ENCODE data around the gene PTGDS.
A peak's percentile ranks its signal among the peaks of the same experiment; 100 is the strongest.

PTGDS gene

DNA sequence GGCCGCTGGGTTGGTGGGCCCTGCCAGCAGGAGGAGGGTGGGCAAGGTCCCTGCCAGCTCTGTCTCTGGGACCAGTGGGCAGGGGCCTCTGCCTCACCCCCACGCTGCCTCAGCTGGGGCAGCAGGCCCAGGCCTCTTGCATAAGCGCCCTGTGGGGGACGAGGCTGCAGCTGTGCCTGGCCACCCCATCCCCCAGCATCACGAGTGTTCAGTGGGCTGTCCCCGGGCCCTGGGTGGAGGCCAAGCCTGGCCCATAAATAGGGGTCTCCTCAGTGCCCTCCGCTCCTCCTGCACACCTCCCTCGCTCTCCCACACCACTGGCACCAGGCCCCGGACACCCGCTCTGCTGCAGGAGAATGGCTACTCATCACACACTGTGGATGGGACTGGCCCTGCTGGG is at the start of gene PTGDS:
Gene PTGDS, plus strand, starts transcription at position 282 of the 400 bp plus-strand sequence. Its CDS starts 75 bp downstream, at position 357.
- no peak for DNase-seq (ENCODE audit: low read depth)

DNA sequence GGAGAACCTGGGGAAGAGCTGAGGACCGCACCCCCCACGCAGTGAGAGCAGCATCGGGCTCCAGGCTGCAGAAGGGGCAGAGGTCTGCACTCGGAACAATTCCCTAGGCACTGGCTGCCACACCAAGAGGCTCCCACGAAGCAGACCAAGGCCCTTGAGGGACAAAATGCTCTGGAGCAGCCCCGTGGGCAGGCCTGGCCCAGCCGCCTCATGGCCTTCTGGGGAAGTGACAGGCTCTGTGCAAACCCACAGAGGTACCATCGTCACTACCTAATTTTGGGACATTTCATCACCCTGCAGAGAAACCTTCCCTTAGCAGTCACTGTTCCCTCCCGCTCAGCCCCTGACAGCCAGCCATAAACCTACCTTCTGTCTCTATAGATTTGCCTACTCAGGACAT is 48.7 kb upstream of the PTGDS start:
- no peak for DNase-seq (ENCODE audit: low read depth)

DNA sequence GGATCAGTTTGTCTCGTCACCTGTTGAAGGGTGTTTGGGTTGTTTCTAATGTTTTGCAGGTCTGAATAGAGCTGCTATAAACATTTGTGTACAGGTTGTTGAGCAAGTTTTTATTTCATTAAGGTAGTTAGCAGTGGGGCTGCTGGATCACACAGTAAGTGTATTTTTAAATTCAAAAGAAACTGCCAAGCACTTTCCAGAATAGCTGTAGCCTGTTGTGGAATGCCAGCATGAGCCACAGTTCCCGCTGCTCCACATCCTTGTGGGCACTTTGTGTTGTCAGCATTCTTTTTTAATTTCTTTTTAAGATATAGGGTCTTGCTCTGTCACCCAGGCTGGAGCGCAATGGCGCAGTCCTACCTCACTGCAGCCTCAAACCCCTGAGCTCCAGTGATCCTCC is 47.3 kb upstream of the PTGDS start:
- no peak for DNase-seq (ENCODE audit: low read depth)

DNA sequence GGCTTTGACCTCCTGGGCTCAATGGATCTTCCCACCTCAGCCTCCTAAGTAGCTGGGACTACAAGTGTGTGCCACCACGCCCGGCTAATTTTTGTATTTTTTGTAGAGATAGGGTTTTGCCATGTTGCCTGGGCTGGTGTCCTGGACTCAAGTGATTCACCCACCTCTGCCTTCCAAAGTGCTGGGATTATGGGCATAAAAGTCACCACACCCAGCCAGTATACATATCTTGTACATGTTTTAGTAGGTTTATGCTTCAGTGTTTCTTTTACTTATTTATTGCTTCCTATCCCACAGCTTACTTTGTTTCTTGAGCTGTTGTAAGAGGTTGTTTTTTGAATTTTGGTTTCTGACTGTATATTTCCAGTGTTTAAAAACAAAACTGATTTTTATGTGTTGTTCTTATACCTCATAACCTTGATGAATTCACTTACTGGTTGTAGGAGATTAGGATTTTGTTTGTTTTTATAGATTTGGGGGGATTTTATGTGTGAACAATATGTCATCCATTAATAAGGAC is 45.6 kb upstream of the PTGDS start:
- DNase-seq (ENCODE audit: low read depth) = no peak

DNA sequence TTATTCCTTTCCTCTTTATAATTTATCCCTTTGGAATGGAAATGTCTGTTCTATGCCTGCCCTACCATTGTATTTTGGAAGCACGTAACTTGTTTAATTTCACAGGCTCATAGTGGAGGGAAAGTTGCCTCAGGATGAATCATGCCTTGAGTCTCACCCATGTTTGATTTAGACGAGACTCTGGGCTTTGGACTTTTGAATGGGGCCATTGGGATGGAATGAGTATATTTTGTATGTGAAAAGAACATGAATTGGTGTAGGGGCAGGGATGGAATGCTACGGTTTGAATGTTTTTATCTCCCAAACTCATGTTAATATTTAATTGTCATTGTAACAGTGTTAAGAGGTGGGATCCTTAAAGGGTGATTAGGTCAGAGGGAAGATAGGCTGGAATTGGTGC is 43.0 kb upstream of the PTGDS start:
- no peak for DNase-seq (ENCODE audit: low read depth)

DNA sequence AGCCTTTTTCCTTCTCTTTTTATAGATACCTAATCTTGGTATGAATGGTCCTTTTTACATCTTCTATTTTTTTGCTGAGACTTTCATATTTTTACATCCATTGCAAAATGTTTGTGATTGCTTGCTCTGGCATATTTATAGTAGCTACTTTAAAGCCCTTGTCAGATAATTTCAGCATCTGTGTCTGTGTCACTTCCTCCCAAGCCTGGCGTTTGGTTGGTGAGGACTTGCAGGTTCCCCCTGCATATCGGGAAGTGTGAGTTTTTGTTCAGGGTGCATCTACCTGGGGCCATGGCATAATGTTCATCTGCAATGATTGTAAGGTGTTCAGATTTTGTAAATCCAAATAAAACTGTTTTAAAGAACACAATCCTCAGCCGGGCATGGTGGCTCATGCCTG is 41.7 kb upstream of the PTGDS start:
- DNase-seq (ENCODE audit: low read depth) = no peak

DNA sequence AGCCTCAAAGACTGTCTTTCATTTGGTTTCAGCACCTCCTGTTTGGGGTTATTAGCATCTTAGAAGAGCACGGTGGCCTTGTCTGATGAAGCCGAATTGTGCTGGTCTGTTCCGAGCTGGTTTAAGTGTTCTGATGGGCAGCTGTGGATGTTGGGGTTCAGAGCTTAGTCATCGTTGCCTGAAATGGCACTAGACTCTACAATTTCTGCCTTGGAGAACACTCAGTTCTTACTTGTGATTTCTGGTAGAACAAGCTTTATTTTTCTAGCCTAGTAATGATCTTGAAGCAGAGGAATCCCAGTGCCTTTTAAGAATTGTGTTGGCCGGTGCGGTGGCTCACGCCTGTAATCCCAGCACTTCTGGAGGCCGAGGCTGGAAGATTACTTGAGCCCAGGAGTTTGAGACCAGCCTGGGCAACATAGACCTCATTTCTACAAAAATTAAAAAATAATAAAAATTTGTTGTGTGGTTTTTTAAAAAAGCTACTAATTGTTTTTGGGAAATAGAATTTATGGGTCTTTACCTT is 40.6 kb upstream of the PTGDS start:
- no peak for DNase-seq (ENCODE audit: low read depth)

DNA sequence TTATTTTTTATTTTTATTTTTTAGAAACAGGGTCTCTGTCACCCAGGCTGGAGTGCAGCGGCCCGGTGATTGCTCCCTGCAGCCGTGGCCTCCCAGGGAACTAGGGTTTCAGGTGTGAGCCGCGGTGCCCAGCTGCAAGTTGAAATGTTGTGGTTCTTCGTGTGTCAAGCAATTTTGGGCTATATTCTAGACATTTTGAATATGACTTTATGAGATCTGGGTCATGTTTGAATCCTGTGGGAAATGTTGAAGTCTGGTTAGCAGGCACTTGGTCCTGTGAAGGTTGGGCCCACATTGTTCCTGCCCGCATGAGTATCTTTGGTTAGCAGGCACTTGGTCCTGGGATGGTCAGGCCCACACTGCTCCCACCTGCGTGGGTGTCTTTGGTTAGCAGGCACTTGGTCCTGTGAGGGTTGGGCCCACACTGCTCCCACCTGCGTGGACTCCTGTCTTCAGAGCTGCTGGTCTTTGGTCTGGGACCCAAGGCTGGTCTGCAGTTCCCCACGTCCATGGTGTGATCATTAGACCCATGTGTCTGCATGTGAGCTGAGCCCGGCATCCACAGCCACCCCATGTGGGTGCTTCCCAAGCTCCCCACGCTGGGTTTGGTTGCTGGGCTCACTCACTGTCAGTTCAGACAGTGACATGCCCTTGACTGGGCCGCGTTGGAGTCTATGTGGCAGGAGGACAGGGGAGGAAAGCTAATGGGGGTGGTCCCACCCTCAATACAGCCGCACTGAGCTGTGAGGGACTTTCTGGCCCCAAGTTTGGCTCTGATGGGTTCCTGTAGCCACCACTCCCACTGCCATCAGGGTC is 39.9 kb upstream of the PTGDS start:
- no peak for DNase-seq (ENCODE audit: low read depth)

DNA sequence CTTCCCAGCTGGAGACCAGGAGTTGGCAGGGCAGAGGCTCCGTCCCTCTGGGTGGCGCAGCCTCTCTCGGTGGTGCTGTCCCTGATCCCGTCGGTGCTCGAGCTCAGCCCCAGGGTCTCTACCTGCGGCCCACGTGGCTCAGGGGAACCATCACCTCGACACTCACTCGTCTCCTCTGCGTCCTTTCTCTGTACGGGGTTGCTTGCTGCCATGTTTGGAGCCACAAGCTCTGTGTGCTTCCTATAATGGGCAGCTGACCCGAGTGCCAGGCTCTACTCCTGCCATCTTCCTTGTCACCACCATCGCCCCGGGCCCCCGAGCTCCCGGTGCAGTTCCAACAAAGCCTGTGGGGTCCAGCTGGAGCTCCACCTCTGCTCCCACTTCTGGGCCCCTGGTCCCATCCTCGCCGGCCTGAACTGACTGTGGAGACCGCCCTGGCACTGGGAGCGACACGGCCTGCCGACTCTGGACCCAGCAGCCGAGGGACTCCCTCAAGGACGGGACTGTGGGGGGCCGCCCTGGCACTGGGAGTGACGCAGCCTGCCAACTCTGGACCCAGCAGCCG is 37.8 kb upstream of the PTGDS start:
- DNase-seq (ENCODE audit: low read depth) = no peak

DNA sequence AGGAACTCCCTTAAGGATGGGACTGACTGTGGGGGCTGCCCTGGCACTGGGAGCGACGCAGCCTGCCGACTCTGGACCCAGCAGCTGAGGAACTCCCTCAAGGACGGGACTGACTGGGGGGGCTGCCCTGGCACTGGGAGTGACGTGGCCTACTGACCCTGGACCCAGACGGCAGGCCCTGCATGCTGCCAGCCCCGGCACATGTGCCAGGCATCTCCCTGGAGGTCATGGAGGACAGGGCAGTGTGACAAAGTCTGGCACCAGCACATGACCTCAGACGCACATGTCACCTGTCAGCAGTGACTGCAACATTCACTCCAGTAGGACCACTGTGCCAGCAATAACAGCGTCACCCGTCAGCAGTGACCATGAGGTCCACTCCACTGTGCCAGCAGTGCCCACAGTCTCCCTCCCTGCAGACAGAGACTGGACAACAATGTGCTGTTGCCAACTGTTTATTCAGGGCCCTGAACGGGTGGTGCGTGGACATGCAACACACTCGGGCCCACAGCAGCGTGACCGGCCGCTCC is 37.2 kb upstream of the PTGDS start:
- no peak for DNase-seq (ENCODE audit: low read depth)

DNA sequence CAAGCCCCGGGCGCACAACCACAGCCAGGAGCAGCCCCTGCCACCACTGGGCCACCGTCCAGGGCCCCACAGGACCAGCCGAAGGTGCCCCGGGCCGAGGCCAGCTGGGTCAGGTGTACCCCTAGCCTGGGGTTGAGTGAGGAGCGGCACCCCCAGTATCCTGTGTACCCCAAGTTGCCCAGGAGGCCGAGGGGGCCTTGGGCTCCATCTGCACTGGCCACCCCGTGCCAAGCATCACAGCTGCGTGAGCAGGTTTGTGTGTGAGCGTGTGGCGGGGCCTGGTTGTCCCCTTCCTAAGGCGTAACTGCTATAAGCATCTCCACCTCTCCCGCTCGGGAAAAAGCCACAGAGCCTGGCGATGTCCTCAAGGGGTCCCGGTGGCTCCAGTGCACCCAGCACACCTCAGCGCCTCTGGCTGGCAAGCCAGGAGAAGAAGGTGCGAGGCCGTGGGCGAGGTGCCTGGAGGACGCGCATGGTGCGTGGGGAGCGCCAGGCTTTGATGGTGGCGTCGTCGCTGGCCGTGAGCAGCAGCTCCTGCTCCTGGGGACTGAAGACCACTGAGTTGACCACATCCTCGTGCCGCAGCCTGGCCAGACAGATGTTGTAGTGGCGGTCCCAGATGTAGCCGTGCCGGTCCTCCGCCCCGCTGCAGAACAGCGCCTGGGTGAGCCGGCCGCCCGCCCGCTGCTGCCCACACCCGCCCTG is 36.6 kb upstream of the PTGDS start:
- DNase-seq (ENCODE audit: low read depth) = no peak

DNA sequence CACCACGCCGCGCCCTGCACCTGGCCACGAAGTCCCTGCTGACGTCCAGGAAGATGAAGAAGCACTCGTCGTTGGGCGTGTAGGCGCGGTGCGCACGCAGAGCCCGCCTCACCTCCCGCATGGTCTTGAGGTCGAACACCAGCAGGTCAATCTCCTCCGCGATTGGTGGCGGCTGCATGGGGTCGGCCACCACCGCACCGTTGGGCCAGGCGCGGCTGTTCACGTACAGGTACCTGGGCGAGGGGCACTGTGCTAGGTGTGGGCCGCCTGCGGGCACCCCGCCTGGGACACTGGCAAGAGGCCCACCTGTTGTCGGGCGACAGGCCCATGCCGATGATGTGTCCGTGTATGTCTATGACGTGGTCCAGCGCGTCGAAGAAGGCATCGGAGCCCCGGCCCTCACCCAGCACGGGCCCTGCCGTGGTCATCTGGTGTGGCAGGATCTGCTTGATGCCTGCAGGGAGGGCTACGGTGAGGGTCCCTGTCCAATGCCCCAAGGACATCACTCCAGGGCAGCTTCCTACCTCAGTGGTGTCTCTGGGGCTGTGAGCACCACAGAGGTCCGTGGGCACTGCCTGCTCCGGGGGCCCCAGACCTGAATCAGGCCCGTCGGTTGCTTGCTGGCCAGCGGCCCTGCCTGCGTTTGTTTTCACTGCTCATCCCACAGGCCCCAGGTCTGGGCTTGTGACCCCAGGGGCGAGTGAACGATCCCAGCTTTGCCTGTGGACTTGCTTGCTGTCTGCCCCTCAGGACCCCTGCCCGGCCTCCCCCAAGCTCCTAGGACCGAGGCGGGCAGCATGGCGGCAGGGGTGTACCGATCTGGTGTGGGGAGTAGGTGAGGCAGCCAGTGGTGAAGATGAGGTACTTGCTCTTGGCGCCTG is 35.8 kb upstream of the PTGDS start:
- DNase-seq (ENCODE audit: low read depth) = no peak

DNA sequence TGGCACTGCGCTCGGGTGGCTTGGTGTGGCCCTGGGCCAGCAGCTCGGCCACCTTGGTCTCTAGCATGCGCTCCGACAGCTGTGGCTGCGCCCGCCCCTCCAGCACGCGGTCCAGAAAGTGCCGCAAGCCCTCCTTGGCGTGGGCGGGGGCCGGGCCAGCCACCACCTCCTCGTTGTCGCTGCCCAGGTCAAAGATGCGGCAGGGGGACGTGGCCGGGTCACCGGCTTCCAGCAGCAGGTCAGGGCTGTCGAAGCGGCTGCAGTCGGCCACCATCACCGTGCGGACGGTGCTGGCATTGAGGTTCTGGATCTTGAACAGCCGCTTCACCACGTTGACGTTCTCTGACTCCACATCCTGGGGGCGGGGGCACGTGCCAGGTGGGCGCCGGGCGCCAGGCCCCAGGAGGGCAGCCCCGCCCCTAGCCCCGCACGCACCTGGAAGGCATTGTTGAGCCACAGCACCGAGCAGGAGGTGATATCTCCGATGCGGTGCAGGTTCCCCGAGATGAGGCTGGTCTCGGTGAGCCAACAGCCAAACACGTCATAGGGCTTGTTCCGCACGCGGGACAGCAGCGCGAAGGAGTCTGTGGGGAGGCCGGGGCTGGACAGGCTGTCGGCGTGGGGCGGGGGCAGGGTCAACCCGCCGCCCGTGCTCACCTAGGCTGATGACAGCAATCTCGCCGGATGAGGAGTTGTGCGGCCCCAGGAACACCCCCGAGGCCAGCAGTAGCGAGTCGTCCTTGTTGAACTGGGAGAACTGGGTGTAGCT is 35.0 kb upstream of the PTGDS start:
- no peak for DNase-seq (ENCODE audit: low read depth)

DNA sequence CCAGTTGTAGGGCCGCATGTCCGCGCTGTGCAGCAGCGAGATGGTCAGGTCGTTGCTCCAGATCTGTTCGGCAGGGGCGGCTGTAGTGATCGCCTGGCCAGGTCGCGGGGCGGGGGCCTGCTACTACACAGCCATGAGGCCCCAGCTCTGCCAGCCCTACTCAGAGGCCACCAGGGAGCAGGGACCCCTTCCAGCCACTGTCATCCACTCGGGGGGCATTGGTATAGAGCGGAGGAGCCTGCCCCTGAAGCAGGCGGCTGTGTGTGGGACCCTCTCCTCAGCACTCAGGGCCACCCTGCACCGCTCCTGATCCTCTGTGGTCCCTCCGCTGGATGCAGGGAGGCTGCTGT is 34.4 kb upstream of the PTGDS start:
- no peak for DNase-seq (ENCODE audit: low read depth)

DNA sequence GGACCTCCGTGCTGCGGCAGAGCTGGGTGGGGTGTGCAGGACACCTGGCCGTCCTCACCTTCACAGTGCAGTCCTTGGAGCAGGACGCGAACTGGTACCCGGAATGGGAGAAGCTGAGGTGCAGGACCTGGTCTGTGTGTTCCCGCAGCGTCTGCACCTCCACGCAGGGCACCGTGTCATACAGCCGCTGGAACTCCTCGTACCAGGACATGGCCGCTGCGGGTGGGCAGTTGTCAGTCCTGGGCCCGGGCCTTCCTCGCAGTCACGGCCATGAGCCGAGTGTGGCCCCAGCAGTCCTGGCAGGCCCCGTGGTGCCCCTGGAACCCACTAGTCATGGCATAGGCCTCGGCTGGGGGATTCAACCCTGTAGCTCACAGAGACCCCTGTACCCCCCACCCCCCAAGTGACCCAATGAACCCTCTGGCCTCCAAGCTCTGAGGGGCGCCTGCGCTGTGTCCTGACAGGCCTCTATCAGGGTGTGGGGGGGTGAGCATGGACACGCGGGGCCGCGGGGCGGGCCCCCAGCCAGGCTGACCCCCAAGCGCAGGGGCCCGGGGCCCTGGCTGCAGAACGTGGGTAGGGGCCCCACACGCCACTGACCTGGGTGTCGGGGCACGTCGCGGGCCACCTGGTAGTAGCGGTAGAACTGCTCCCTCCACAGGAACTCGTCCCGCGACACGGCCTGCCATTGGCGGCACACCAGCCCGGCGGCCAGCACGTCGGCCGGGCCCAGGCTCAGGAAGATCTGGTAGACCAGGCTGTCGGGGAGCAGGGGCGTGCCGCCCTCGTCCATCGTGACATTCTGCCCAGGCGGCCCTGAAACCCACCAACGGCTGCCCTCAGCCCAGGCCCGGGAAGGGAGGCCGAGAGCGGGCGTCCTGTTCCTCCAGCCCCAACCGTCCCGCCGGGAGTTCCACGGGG is 33.8 kb upstream of the PTGDS start:
- DNase-seq (ENCODE audit: low read depth) = no peak

DNA sequence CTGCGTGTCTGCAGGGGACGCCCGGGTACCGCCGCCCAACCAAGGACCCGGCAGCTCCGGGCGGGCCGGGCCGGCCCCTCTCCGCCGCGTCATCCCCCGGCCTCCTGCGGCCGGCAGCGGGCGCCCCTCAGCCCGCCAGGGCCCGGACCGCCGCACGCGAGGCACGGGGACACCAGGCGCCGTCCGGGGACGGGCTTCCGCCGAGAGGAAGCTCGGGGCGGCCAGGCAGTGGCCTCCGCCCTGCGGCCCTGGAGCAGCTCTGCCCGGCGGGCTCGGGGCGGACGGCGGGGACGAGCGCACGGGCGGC is 33.1 kb upstream of the PTGDS start:
- DNase-seq (ENCODE audit: low read depth) = no peak

DNA sequence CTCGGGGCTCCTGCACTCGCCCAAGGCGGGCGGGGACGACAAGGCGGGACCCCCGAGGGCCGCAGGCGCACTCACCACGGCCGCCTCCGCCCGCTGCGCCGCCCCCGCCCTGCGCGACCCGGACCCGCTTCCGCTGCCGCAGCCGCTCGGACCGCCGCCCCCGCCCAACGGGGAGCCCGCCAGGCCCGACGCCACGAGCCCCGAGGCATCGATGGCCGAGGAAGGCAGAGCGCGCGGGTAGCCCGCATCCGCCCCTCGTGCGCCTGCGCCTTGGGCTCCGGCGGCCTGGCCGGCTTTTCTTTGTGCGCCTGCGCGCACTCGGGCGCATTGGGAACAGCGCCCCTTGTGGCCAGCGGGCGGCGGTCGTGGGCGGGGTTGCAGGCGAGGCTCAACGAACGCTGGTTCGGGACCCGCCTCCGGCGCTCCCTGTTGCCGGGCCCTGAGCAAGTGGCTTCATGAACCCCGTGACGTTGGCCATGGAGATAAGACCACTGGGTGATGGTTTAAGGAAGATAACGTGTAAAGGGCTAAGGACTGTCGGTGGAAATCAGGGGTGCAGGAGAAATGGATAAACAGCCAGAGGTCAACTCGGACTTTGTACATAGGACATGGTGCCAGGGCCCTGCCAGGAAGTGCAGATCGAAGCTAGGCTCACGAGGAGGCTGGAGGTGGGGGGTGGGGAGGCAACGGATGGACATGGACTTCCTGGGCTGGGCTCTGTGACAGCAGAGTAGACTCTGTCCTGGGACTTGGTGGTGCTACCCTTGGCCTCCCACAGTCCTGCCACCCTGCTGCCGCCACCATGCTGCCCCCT is 32.6 kb upstream of the PTGDS start, which contains the start of the genes C8G and FBXW5:
Gene C8G, plus strand, starts transcription at position 725 of the 814 bp plus-strand sequence. Its CDS starts 78 bp downstream, at position 803.
Gene FBXW5, minus strand, starts transcription at position 220 of the 814 bp plus-strand sequence. CDS start 655 bp downstream, outside the sequence.
- peak; percentile 93 for DNase-seq (ENCODE audit: low read depth)

DNA sequence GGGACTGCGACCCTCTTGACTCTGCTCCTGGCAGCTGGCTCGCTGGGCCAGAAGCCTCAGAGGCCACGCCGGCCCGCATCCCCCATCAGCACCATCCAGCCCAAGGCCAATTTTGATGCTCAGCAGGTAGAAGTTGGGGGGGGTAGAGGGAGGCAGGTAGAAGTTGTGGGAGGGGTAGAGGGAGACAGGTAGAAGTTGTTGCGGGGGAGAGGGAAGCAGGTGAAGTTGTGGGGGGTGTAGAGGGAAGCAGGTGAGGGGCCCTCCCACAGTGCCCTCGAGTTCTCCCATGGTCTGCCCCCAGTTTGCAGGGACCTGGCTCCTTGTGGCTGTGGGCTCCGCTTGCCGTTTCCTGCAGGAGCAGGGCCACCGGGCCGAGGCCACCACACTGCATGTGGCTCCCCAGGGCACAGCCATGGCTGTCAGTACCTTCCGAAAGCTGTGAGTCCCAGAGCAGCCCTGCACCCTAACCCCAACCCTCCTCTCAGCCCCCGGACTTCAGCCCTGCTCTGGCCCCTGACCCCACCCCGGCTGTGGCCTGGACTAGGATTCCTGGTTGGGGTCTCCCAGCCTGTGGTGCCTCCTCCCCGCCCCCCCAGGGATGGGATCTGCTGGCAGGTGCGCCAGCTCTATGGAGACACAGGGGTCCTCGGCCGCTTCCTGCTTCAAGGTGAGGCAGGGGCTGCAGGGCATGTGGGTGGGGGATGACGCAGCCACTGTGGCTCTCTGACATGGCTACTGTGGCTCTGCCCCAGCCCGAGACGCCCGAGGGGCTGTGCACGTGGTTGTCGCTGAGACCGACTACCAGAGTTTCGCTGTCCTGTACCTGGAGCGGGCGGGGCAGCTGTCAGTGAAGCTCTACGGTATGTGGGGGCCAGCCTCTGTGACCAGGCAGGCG is 31.7 kb upstream of the PTGDS start:
- DNase-seq (ENCODE audit: low read depth) = no peak

Measured in activated T-cell treated with anti-CD3 and anti-CD28 coated beads for 24 hours (primary cell).